Stomach (tissue), 9 donors: ENCODE results near the gene MEX3A. TPM values are rescaled to one million over a fixed set of nuclear protein-coding genes. Genes with fewer than 3 reads are reported as not detected.
A peak's percentile ranks its signal among the peaks of the same experiment; 100 is the strongest.

Experiments
- DNase-seq, 2 donors: peaks; one replicate each; pipeline versions ENCODE4 v3.0.0 to v3.0.0-alpha.2; 2013 to 2019
- H3K27ac ChIP-seq, 5 donors: fragments of 200-600 bp in 4 of 5; sonication (generic) in 4 of 5; one replicate each; pipeline ENCODE4 v1.5.1; 2013 to 2019; ENCODE audit warnings: mild to moderate bottlenecking in 1 of 5, moderate library complexity in 1 of 5
- H3K27me3 ChIP-seq, 3 donors: fragments of 200-600 bp; sonication (generic); one replicate each; pipeline ENCODE4 v1.5.1; 2017 to 2019; ENCODE audit warnings: mixed run types in 1 of 3
- H3K36me3 ChIP-seq, 4 donors: fragments of 200-600 bp; sonication (generic); 1 replicate in 3 of 4; 2 replicates in 1 of 4; pipeline ENCODE4 v1.5.1; 2016 to 2019
- H3K4me1 ChIP-seq, 4 donors: fragments of 200-600 bp; sonication (generic); one replicate each; pipeline ENCODE4 v1.5.1; 2016 to 2019
- H3K4me3 ChIP-seq, 4 donors: fragments of 200-600 bp; sonication (generic) in 3 of 4; one replicate each; pipeline ENCODE4 v1.5.1; 2016 to 2019; ENCODE audit warnings: mild to moderate bottlenecking in 1 of 4
- H3K9me3 ChIP-seq, 4 donors: fragments of 200-600 bp; sonication (generic); one replicate each; pipeline ENCODE4 v1.5.1; 2016 to 2019
- EP300 ChIP-seq: sonication (generic); formaldehyde crosslinking; IDR thresholded peaks from one replicate; pipeline ENCODE4 v1.6.1; 2017; ENCODE audit warnings: antibody characterized with exemption
- POLR2A ChIP-seq, 4 donors: fragments of 450-650 bp; IDR thresholded peaks; one replicate each; pipeline ENCODE4 v1.6.1; 2016; ENCODE audit warnings: antibody characterized with exemption in 4 of 4, control low read depth in 2 of 4, mild to moderate bottlenecking in 1 of 4, moderate library complexity in 1 of 4
- POLR2AphosphoS5 ChIP-seq, 3 donors: sonication (generic); formaldehyde crosslinking; IDR thresholded peaks; one replicate each; pipeline ENCODE4 v1.6.1; 2016; ENCODE audit warnings: antibody characterized with exemption in 3 of 3
- WGBS, 5 donors: extraction: QIAGEN DNeasy Blood & Tissue Kit in 3 of 5; methylation state at CpG; one replicate each; pipeline versions ENCODE4 v1.1.5 to v1.1.7; 2013 to 2018; 5-methylcytosine and 5-hydroxymethylcytosine counted together
- intact Hi-C: fragments of 100-400 bp; cut with DNase I; formaldehyde crosslinking; loops from one replicate; pipeline ENCODE4 v1.15.1; 2023; ENCODE audit warnings: low total_unique reads
- polyA plus RNA-seq, 3 donors: library from polyadenylated mRNA; stranded (reverse); fragments of 200-250 nt; gene quantifications; one replicate each; pipeline ENCODE4 v1.2.3, GENCODE V29; 2013
- total RNA-seq, 5 donors: library from RNA; depleted of rRNA; stranded (reverse); fragments of >200 nt; gene quantifications; one replicate each; pipeline versions ENCODE4 v1.1.0 to v1.2.3, GENCODE V29; 2014 to 2016
- TF ChIP-seq, protein P1 (sequence below), 7 experiments: fragments of 450-650 bp in 4 of 7; fragments of 200-600 bp in 3 of 7; sonication (generic) in 3 of 7; IDR thresholded peaks; one replicate each; pipeline ENCODE4 v1.5.1; 2016 to 2019; ENCODE audit warnings: antibody characterized with exemption in 7 of 7, control low read depth in 2 of 7, mild to moderate bottlenecking in 1 of 7
- donor health status: healthy with polysubstance abuse.
- donor health status: Bipolar disorder and iron deficiency.
- donor health status: healthy.

MEX3A gene
- total and polyA plus RNA-seq, 8 donors, result 0.25 to 11.0 (median 1.5) TPM; not detected in 3

DNA sequence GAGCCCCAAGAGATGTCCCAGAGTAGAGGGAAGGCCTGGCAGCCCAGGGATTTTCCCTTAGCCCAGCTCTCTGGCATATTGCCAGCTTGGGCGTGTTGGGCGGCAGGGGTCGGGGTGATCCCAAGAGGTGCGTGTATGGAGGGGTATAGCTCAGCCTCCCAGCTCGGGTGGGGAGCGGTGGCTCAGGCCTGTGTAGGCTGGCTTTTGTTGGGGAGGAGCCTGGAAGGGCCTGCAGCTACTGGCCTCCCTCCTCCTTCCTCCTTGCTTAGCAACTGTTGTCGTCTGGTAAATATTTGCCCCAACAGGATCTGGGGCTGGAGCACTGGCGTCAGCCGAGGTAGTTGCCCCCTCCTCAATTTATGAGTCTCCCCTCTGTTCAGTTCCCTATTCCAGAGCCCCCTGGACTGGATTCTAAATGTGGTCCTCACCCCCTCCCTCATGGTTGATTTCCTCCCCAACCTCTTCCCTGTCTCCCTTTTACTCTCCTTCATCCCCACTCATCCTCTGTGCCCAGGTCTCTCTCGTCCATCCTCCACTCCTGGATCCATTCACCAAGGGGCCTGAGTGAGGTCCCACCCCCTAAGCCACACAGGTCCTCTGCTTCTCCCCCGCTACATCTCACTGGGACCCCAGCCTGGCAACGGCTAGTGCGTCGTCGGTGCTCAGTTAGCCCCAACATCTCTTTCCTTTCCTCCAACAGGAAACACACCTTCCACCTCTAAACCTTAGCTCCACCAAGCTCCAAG, 22.0 kb upstream of the MEX3A start:
- intact Hi-C loops, result no loop called here
- DNase-seq, result peak; percentile 70 to 98
- peak overlapping the region in 1 of 4 donors; percentile 1 for H3K4me3 ChIP-seq
- H3K27ac ChIP-seq, result peak overlapping the region; percentile 90 to 96 (median 94)
- peaks cover 40 to 83% (median 64%) of the 10 kb centered on the region in 4 donors for H3K4me1 ChIP-seq
- no peaks in the 10 kb centered on the region for H3K27me3 ChIP-seq
- H3K36me3 ChIP-seq, result no peaks in the 10 kb centered on the region
- H3K9me3 ChIP-seq, result no peaks in the 10 kb centered on the region
- TF ChIP-seq EP300, result no peak
- TF ChIP-seq POLR2AphosphoS5 (IDR thresholded peaks at IDR 0.05), result peak in 1 of 3 donors; percentile 36
- TF ChIP-seq, protein P1, sequence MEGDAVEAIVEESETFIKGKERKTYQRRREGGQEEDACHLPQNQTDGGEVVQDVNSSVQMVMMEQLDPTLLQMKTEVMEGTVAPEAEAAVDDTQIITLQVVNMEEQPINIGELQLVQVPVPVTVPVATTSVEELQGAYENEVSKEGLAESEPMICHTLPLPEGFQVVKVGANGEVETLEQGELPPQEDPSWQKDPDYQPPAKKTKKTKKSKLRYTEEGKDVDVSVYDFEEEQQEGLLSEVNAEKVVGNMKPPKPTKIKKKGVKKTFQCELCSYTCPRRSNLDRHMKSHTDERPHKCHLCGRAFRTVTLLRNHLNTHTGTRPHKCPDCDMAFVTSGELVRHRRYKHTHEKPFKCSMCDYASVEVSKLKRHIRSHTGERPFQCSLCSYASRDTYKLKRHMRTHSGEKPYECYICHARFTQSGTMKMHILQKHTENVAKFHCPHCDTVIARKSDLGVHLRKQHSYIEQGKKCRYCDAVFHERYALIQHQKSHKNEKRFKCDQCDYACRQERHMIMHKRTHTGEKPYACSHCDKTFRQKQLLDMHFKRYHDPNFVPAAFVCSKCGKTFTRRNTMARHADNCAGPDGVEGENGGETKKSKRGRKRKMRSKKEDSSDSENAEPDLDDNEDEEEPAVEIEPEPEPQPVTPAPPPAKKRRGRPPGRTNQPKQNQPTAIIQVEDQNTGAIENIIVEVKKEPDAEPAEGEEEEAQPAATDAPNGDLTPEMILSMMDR (IDR thresholded peaks at IDR 0.05), result no peak
- no peak for TF ChIP-seq POLR2A (IDR thresholded peaks at IDR 0.05)
- 28 to 36% (median 33%) methylated on average over 15 of the region's 15 CpGs for WGBS, 5 donors

DNA sequence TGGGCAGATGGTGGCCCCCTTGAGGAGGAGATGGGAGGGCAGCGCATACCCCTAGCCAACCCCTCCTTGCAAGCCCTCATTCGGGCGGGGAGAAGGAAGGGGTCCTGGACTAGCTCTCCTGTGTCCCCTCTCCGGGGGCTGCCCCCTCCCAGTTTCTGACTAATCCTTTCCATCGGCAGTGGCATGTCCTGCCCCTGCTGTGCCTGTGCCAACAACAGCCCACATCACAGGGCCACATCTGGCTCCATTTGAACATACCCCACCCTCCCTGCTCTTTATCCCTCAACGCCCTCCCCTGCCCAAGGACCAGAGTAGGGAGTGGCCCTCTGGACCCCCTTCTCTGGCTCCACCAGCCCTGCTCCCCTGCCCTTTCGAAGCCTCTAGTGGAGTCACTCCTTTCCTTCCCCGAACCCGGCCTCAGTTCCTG, 21.3 kb upstream of the MEX3A start:
- H3K4me1 ChIP-seq, result peaks cover 40 to 83% (median 63%) of the 10 kb centered on the region in 4 donors
- no peaks in the 10 kb centered on the region for H3K9me3 ChIP-seq
- DNase-seq, result peak in 1 of 2 donors; percentile 78
- no peak for TF ChIP-seq POLR2A (IDR thresholded peaks at IDR 0.05)
- TF ChIP-seq, protein P1 (IDR thresholded peaks at IDR 0.05), result no peak
- no peak for TF ChIP-seq POLR2AphosphoS5 (IDR thresholded peaks at IDR 0.05)
- no peak for TF ChIP-seq EP300
- no peaks in the 10 kb centered on the region for H3K36me3 ChIP-seq
- peak overlapping the region; percentile 72 to 96 (median 93) for H3K27ac ChIP-seq
- 34 to 60% (median 55%) methylated on average over 8 to 9 of the region's 9 CpGs for WGBS, 5 donors
- H3K27me3 ChIP-seq, result no peaks in the 10 kb centered on the region
- H3K4me3 ChIP-seq, result peak overlapping the region in 1 of 4 donors; percentile 1
- intact Hi-C loops, result no loop called here

DNA sequence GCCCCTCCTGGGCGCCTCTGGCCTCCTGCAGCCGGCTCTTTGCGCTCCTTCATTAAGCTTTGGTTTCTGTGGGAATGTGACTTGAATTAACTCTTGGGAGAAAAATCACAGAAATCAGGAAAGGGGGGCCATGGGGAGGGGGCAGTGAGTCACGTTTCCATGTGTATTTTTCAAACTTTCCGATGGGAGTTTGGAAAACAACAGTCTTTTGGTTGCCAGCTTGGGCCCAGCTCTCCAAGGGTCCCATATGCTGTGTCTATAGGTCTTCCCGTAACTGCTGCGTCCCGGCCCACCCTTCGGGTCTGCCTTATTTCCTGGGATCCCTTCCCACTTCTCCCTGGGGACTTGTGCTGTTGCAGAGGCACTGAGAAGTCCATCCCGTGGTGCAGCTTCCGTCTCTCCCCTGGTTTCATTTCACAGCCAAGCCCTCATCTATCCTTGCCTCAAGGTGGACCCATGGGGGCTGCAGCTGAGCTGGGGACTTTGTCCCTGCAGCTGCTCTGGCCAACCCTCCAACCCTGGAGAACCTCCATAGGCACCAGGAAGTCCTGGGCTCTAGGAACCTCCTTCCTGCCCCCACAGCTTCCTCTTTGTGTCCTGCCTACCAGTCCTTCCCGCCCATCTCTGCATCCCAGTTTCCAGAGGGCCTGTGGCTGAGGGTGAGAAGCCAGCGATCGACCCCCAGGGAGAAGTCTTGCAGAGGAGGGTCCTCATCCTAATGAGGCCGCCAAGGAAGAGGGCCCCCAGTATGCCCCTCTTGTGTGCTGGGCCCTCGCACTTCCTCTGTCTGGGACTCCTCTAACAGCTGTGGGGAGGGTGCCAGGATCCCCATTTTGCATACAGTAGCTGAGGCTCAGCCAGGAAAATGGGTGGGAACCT, 20.6 kb upstream of the MEX3A start:
- no peak for TF ChIP-seq POLR2AphosphoS5 (IDR thresholded peaks at IDR 0.05)
- TF ChIP-seq EP300, result no peak
- TF ChIP-seq, protein P1 (IDR thresholded peaks at IDR 0.05), result no peak
- TF ChIP-seq POLR2A (IDR thresholded peaks at IDR 0.05), result no peak
- peaks cover 40 to 80% (median 62%) of the 10 kb centered on the region in 4 donors for H3K4me1 ChIP-seq
- intact Hi-C loops, result no loop called here

DNA sequence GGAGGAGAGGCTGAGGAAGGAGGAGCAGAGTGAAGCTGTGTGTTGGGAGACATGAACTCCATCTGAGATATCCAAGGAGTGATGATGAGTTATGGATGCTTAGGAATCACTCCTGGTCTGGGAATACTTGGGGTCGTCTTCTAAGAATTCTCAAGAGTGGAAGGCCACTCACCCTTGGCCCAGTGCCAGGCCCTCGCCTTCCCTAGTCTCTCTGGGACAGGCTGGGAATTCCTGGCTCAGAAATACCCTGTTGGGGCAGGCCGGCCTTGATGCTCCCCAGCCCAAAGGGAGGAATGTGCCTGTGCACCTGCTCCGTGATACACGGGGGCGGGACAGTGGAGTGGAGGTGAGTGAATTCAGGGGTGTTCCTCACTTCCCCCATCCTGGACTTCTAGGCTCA, 19.6 kb upstream of the MEX3A start:
- Histone ChIP-seq H3K27ac (peak overlapping the region in 4 of 5 donors; percentile 90 to 96 (median 94)), H3K27me3 (no peaks in the 10 kb centered on the region), H3K4me3 (no peak overlapping the region), H3K4me1 (peaks cover 40 to 79% (median 60%) of the 10 kb centered on the region in 4 donors), H3K36me3 (no peaks in the 10 kb centered on the region), H3K9me3 (no peaks in the 10 kb centered on the region)
- 50 to 64% (median 62%) methylated on average over 6 of the region's 6 CpGs for WGBS, 5 donors
- intact Hi-C loops, result no loop called here
- TF ChIP-seq EP300 (no peak), POLR2AphosphoS5 (IDR thresholded peaks at IDR 0.05) (no peak), POLR2A (IDR thresholded peaks at IDR 0.05) (no peak)
- TF ChIP-seq, protein P1 (IDR thresholded peaks at IDR 0.05), result no peak
- DNase-seq, result peak in 1 of 2 donors; percentile 48

More for the DNA sequence above, 20.6 kb upstream of the MEX3A start:
- H3K4me3 ChIP-seq, result no peak overlapping the region
- H3K9me3 ChIP-seq, result no peaks in the 10 kb centered on the region
- H3K27ac ChIP-seq, result peak overlapping the region; percentile 72 to 96 (median 93)
- no peaks in the 10 kb centered on the region for H3K27me3 ChIP-seq
- DNase-seq, result peak in 1 of 2 donors; percentile 80
- no peaks in the 10 kb centered on the region for H3K36me3 ChIP-seq
- 64 to 85% (median 70%) methylated on average over 14 to 16 of the region's 16 CpGs for WGBS, 5 donors
